Ishikawa (cell line): ENCODE data around the gene STRN4.
A peak's percentile ranks its signal among the peaks of the same experiment; 100 is the strongest.

ENCODE experiments used
- CEBPB ChIP-seq: IDR thresholded peaks from 2 replicates; pipeline ENCODE4 v1.6.1; 2012
- CREB1 ChIP-seq: IDR thresholded peaks from 2 replicates; pipeline ENCODE4 v1.6.1; 2012; ENCODE audit warnings: low read depth
- EGR1 ChIP-seq: IDR thresholded peaks from 2 replicates; pipeline ENCODE4 v1.6.1; 2012
- EP300 ChIP-seq: IDR thresholded peaks from 2 replicates; pipeline ENCODE4 v1.6.1; 2012; ENCODE audit warnings: borderline replicate concordance
- FOXM1 ChIP-seq: IDR thresholded peaks from 2 replicates; pipeline ENCODE4 v1.6.1; 2012; ENCODE audit warnings: low read depth, borderline replicate concordance
- MAX ChIP-seq: IDR thresholded peaks from 2 replicates; pipeline ENCODE4 v1.6.1; 2012
- NFIC ChIP-seq: IDR thresholded peaks from 2 replicates; pipeline ENCODE4 v1.6.1; 2012
- RAD21 ChIP-seq: IDR thresholded peaks from 2 replicates; pipeline ENCODE4 v1.6.1; 2012; ENCODE audit warnings: low read depth
- REST ChIP-seq: IDR thresholded peaks from 2 replicates; pipeline ENCODE4 v1.6.1; 2012; ENCODE audit warnings: low read depth, mild to moderate bottlenecking
- TAF1 ChIP-seq: IDR thresholded peaks from 2 replicates; pipeline ENCODE4 v1.6.1; 2012; ENCODE audit warnings: low read depth, mild to moderate bottlenecking
- TCF12 ChIP-seq: IDR thresholded peaks from 2 replicates; pipeline ENCODE4 v1.6.1; 2012; ENCODE audit warnings: low read depth
- TEAD4 ChIP-seq: IDR thresholded peaks from 2 replicates; pipeline ENCODE4 v1.6.1; 2012
- USF1 ChIP-seq: IDR thresholded peaks from 2 replicates; pipeline ENCODE4 v1.6.1; 2012
- YY1 ChIP-seq: IDR thresholded peaks from 2 replicates; pipeline ENCODE4 v1.6.1; 2012; ENCODE audit warnings: low read depth
- ZBTB7A ChIP-seq: IDR thresholded peaks from 2 replicates; pipeline ENCODE4 v1.6.1; 2012; ENCODE audit warnings: low read depth

Gene STRN4

GRCh38 chr19:46787331-46788261, 41.3 kb upstream of the STRN4 start:
- peak; percentile 83 for TF ChIP-seq MAX
- TF ChIP-seq CREB1: no peak
- peak; percentile 92 for TF ChIP-seq USF1
- peak; percentile 71 for TF ChIP-seq YY1

GRCh38 chr19:46787040-46787330, 40.7 kb upstream of the STRN4 start:
- TF ChIP-seq REST (no peak), CEBPB (no peak), TCF12 (no peak), YY1 (no peak), TAF1 (no peak), MAX (no peak), EGR1 (no peak), ZBTB7A (no peak; the same call in 1 of the 2 replicates), NFIC (no peak), CREB1 (no peak), FOXM1 (no peak), RAD21 (no peak), TEAD4 (no peak), USF1 (no peak), EP300 (no peak)

GRCh38 chr19:46786236-46787039, 40.2 kb upstream of the STRN4 start:
- TF ChIP-seq ZBTB7A (no peak; the same call in 1 of the 2 replicates), MAX (peak; percentile 62; the same call in 1 of the 2 replicates), FOXM1 (no peak), EP300 (no peak), TCF12 (no peak)

- TF ChIP-seq CREB1 (no peak), REST (no peak), USF1 (no peak), CEBPB (no peak), TAF1 (no peak), RAD21 (no peak), TEAD4 (no peak), NFIC (no peak), FOXM1 (no peak), EGR1 (no peak), YY1 (no peak), EP300 (no peak), TCF12 (no peak), ZBTB7A (no peak), MAX (no peak)
Observed at GRCh38 chr19:46785980-46786235, 39.7 kb upstream of the STRN4 start.
